HFFc6 (cell line): ENCODE data around the gene SNX20. TPM values are rescaled to one million over a fixed set of nuclear protein-coding genes. Genes with fewer than 3 reads are reported as not detected.

Experiments used
- DNase-seq: peaks from one replicate; pipeline ENCODE4 v3.0.0-alpha.2; 2018
- H3K27ac Mint-ChIP-seq: 2 replicates; pipeline ENCODE4 v1.8.0; 2020; ENCODE audit warnings: mild to moderate bottlenecking, mixed read lengths
- H3K27me3 Mint-ChIP-seq: 2 replicates; pipeline ENCODE4 v1.8.0; 2021; ENCODE audit warnings: mild to moderate bottlenecking, moderate library complexity, mixed read lengths; ENCODE audit not compliant: insufficient read depth
- H3K36me3 Mint-ChIP-seq: 2 replicates; pipeline ENCODE4 v1.8.0; 2021; ENCODE audit warnings: low read depth, mixed read lengths
- H3K4me1 Mint-ChIP-seq: 2 replicates; pipeline ENCODE4 v1.8.0; 2020; ENCODE audit warnings: low read depth, mixed read lengths
- H3K4me3 Mint-ChIP-seq: 2 replicates; pipeline ENCODE4 v1.8.0; 2020; ENCODE audit warnings: mild to moderate bottlenecking, moderate library complexity, mixed read lengths
- H3K9me3 Mint-ChIP-seq: 2 replicates; pipeline ENCODE4 v1.8.0; 2020; ENCODE audit warnings: mild to moderate bottlenecking, mixed read lengths
- total RNA-seq, 6 experiments: library from RNA; stranded (reverse); fragmentation: NEBNext Ultra II Directional; extraction: Animal tissue kit (Norgen Biotek cat#: 25700); gene quantifications; 2 replicates in 1 of 6; 3 replicates in 5 of 6; pipeline ENCODE4 v1.2.3, GENCODE V29; 2021
- TF ChIP-seq, protein P1 (sequence below): fragments of 200-600 bp; sonication (generic); IDR thresholded peaks from 2 replicates; pipeline ENCODE4 v1.5.0; 2021; ENCODE audit warnings: antibody characterized with exemption, mild to moderate bottlenecking

The SNX20 gene
- total RNA-seq, 6 experiments from 2014 or later: not detected

DNA sequence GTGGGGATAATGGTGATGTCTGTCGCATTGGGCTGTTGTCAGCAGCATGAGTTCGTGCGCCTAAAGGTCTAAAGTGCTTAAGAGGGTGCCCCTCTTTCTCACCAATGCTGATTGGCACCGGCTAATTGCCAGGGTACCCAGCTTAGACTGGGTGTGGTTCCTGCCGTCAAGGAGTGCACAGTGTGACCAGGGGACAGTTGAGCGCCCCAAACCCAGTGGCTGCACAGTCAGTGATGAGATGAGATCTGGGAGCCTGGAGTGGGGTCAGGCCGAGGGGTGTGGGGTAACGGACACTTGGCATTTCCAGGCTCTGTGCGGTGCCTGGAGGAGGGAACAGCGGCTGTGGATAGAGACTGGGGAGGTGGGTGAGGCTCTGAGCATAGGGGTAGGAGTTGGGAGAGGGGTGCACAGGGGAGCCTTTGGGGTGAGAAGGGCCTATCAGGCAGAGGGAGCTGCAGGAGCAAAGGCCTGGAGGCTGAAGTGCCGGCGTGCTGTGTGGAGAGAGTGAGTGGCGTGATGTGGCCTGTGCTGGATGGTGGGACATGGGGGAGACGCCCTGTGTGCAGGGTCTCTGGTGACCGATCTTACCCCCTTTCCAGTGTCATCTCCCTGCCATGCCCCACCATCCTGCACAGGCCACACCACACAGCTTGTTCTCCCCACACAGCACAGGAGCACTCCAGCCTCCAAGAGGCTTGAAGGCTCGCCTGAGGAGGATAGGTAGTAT, 58.3 kb downstream of the SNX20 start:
- no peak for DNase-seq
- Mint-ChIP-seq H3K9me3 (no peaks in the 10 kb centered on the region), H3K27ac (no peak overlapping the region), H3K27me3 (peaks cover 21% of the 10 kb centered on the region), H3K4me3 (no peak overlapping the region), H3K36me3 (no peaks in the 10 kb centered on the region), H3K4me1 (peaks cover 6% of the 10 kb centered on the region; the same call in 1 of the 2 replicates)
- TF ChIP-seq, protein P1, sequence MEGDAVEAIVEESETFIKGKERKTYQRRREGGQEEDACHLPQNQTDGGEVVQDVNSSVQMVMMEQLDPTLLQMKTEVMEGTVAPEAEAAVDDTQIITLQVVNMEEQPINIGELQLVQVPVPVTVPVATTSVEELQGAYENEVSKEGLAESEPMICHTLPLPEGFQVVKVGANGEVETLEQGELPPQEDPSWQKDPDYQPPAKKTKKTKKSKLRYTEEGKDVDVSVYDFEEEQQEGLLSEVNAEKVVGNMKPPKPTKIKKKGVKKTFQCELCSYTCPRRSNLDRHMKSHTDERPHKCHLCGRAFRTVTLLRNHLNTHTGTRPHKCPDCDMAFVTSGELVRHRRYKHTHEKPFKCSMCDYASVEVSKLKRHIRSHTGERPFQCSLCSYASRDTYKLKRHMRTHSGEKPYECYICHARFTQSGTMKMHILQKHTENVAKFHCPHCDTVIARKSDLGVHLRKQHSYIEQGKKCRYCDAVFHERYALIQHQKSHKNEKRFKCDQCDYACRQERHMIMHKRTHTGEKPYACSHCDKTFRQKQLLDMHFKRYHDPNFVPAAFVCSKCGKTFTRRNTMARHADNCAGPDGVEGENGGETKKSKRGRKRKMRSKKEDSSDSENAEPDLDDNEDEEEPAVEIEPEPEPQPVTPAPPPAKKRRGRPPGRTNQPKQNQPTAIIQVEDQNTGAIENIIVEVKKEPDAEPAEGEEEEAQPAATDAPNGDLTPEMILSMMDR: no peak

DNA sequence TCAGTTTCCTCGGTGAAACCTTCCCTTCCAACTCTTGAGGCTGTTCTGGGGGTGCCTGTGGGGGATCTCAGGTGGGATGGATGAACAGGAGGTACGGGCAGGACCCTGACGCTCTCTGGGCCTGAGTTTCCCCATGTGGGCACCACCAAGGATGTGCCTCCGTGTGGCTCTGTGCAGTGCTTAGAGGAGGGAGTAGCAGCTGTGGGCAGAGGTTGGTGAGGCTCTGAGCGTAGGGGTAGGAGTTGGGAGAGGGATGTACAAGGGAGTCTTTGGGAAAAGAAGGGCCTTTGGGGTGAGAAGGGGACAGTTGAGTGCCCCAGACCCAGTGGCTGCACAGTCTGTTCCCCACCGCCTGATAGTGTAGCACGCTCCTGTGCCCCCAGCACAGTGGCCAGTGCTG, 59.1 kb downstream of the SNX20 start:
- Mint-ChIP-seq H3K9me3 (no peaks in the 10 kb centered on the region), H3K27me3 (peaks cover 16% of the 10 kb centered on the region), H3K36me3 (no peaks in the 10 kb centered on the region)

More for the DNA sequence above, 59.1 kb downstream of the SNX20 start:
- Mint-ChIP-seq H3K27ac (no peak overlapping the region), H3K4me1 (no peaks in the 10 kb centered on the region), H3K4me3 (no peak overlapping the region)
- no peak for DNase-seq
- TF ChIP-seq, protein P1: no peak

Other genes starting within 250 kb of the SNX20 start
- gene NKD1, start 132.9 kb downstream of the SNX20 start, total RNA-seq: not detected
- not detected for gene NOD2, start 12.3 kb upstream of the SNX20 start, total RNA-seq
- 10 to 100 TPM; 39.4 to 52.7 (median 43.4) TPM for gene CYLD, start 60.8 kb upstream of the SNX20 start, total RNA-seq